Gastroesophageal sphincter (tissue), 3 donors: Measurements from ENCODE around the gene SLIT3.

ENCODE experiments used
- CTCF ChIP-seq, 4 experiments: fragments of 200-600 bp in 2 of 4; fragments of 450-650 bp in 2 of 4; sonication (generic) in 1 of 4; IDR thresholded peaks; one replicate each; pipeline ENCODE4 v1.5.1; 2017 to 2019; ENCODE audit warnings: antibody characterized with exemption in 4 of 4, mild to moderate bottlenecking in 2 of 4, moderate library complexity in 2 of 4
- POLR2A ChIP-seq, 2 donors: fragments of 450-650 bp; IDR thresholded peaks; one replicate each; pipeline ENCODE4 v1.6.1; 2017; ENCODE audit warnings: antibody characterized with exemption in 2 of 2, mild to moderate bottlenecking in 2 of 2, moderate library complexity in 1 of 2

- TF ChIP-seq CTCF (IDR thresholded peaks at IDR 0.05) (no peak), POLR2A (IDR thresholded peaks at IDR 0.05) (no peak)
These were observed 564.6 kb downstream of the SLIT3 start for GRCh38 chr5:168736281-168736831.
